A673 (cell line): ENCODE measurements around the gene HSD11B2.

Source experiments
- CTCF ChIP-seq: fragments of 300-800, 200-600 bp; sonication (generic); conservative IDR thresholded peaks from 2 replicates; pipeline ENCODE4 v1.5.1; 2017; ENCODE audit warnings: low read depth, mild to moderate bottlenecking, antibody characterized with exemption, low read length, moderate library complexity, mixed read lengths
- EZH2 ChIP-seq: fragments of 200-600 bp; sonication (generic); IDR thresholded peaks from 2 replicates; pipeline ENCODE4 v1.6.1; 2017; ENCODE audit warnings: borderline replicate concordance, low read depth, mild to moderate bottlenecking, mixed read lengths, antibody characterized with exemption, low read length; ENCODE audit not compliant: poor library complexity, severe bottlenecking

GRCh38 chr16:67424261-67424615 is 6.7 kb upstream of the HSD11B2 start:
- no peak for TF ChIP-seq CTCF
- TF ChIP-seq EZH2, result no peak
